ENCODE results near the gene SF3B2.

- TF ChIP-seq EZH2 (IDR thresholded peaks at IDR 0.05; ENCODE audit: borderline replicate concordance, low read depth, low read length, poor library complexity, severe bottlenecking) = no peak
- TF ChIP-seq CTCF (conservative IDR thresholded peaks at IDR 0.05; ENCODE audit: low read depth, low read length) = no peak
Measured at GRCh38 chr11:66039765-66040164, 12.4 kb upstream of the SF3B2 start.
